HPDE6-E6E7 (cell line): ENCODE data around the gene GMPPB.
A peak's percentile ranks its signal among the peaks of the same experiment; 100 is the strongest.

ENCODE experiments used
- DNase-seq: peaks from one replicate; pipeline ENCODE4 v3.0.0; 2011; ENCODE audit warnings: missing footprints; ENCODE audit errors: extremely low spot score

The GMPPB gene

DNA sequence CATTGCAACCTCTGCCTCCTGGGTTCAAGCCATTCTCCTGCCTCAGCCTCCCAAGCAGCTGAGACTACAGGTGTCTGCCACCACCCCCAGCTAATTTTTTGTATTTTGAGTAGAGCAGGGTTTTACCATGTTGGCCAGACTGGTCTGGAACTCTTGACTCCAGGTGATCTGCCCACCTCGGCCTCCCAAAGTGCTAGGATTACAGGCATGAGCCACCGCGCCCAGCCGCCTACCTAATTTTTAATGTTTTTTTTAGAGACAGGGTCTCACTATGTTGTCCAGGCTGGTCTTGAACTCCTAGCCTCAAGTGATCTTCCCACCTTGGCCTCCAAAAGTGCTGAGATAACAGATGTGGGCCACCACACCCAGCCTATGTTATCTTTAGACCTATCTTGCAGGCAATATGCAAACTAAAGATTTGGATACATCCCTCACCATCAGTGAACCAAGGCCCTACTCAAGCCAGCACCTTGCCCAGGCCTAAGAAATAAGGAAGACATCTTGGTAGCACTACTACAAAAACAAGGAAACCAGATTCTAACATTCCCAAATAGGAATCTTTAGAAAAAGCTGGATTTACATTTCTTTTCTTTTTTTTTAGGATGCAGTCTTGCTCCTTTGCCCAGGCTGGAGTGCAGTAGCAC is 6.3 kb upstream of the GMPPB start:
- no peak for DNase-seq

DNA sequence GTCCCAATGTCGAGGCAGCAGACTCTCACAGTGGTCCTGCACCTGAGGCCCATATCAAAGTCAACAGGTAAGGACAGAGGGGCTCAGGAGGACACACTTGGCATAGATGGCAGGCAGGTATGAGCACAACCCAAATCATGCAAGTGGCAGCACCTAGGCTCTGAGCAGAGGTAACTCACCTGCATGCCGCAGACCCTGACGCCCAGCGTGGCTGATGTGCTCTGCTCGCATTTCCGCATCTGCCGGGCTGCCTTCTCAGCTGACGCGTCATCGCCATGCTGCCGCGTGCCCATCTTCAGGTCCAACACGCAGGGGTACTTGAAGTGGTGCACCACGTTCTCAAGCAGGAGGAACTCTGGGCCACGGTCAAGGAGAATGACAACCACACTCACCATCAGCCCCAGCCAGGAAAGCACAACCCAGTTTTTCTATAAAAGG is 4.2 kb upstream of the GMPPB start:
- no peak for DNase-seq

DNA sequence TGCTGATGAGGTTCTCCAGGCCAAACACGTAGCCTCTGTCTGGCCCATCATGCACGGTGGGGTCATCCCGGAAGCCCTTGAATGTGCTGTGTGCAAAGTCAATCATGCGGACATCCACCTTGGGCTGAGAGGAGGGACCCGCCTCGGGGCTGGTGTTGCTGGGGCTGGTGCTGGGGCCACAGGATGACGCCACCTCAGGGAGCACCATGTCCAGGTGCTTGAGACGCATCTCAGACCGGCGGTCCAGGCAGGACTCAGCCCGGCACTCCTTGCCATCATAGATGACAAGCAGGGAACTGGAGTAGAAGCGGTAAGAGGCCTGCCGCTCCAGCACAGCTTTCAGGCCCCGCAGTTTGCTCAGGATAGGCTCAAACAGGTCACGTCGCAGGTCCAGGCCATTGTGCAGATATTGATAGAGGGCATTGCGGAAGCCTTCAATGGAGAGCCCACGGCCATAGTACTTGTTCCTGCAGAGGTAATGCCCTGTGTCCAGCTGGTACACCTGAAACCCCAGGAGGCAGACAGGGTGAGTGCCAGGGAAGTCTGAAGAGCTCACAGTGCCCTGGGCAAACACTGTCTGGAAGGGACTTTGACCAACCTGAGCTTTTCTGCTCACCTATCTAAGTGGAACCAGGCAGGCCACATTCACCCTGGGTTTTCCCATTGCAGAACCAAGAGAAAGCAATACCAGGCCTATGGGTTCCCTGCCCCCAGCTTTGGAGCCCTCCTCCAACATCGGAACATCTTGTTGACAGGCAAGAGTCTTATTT is 3.6 kb upstream of the GMPPB start:
- DNase-seq: no peak

DNA sequence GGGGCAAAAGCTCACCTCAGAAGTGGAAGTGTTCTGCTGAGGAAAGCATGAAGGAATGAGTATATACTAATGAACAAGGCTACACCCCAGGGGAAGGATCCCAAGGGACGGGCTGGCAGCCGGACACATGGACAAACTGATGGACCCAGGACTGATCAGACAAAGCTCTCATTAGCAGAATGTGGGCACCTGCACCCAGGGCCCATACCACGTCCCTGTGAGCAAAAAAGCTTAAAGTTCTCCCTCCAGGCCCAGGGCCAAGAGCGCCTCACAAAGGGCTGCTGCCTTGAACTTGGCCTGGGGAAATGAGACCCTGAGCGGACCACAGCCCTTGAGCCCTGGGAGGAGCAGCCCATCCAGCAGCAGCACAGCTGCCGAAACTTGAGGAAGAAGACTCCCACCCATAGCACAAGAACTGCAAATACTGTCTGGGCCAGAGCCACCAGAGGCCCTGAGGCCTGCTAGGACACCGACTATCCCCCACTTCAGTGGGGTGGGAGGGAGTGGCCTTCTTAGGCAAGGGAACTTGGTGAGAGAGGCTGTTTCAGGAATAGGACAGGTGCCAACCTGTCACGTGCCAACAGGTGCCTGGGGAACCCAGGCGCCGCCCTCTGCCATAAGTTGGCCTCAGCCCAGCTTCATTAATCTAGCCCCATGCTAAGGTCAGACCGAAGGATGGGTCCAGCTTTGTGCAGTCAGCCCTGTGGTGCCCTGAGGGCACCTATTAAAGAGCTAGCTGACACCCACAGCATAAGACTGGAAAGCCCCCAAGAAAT is 2.3 kb upstream of the GMPPB start:
- no peak for DNase-seq

DNA sequence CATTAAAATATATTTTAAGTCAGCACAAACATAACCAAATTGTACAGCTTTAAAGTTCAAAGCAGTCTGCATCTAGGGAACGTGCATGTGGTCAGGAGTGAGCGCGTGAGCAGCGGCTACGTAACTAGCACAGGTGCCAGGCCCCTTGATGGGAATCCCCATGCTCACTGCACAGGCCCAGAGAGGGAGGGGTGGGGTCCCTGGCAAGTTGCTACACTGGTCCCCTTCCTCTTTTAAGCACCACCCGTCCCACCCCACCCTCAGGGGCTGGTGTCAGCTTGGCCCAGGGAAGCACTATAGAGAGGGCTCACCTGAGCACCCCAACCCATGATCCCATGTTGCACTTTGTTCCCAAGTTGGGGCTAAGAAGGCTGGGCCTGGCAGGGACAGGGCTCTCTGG is 835 bp upstream of the GMPPB start:
- DNase-seq: no peak

DNA sequence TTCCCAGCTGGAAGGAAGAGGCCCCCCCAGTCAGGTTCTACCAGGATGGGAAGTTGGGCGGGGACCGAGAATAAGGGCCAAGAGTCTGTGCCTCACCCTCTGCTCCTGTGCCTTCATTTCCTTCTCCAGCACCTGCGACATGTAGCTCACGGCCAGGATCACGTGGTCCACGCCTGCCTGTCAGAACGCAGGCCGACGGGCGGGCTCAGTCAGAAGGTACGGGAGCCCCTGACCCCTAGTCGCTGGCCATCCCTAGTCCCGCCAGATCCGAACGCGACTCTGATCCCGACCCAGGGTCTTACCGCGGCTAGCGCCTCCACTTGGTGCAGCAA is 489 bp downstream of the GMPPB start:
- DNase-seq: no peak

DNA sequence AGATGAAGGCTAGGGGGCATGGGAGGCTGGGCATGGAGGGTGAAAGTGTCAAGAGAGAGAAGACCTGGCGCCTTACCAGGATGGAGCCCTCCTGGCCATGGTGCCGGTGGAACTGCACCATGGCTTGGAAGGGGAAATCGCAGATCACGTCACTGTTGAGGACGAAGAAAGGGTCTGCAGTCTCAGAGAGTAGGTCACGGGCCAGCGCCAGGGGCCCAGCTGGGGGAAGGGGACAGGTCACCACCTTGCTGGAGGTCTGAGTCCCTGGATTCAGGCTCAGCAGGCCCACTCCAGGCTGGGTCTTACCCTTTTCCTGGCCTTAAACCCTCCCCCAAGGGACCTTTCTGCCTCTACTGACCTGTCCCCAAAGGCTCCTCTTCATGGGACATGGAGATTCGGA is 855 bp downstream of the GMPPB start:
- DNase-seq: no peak

DNA sequence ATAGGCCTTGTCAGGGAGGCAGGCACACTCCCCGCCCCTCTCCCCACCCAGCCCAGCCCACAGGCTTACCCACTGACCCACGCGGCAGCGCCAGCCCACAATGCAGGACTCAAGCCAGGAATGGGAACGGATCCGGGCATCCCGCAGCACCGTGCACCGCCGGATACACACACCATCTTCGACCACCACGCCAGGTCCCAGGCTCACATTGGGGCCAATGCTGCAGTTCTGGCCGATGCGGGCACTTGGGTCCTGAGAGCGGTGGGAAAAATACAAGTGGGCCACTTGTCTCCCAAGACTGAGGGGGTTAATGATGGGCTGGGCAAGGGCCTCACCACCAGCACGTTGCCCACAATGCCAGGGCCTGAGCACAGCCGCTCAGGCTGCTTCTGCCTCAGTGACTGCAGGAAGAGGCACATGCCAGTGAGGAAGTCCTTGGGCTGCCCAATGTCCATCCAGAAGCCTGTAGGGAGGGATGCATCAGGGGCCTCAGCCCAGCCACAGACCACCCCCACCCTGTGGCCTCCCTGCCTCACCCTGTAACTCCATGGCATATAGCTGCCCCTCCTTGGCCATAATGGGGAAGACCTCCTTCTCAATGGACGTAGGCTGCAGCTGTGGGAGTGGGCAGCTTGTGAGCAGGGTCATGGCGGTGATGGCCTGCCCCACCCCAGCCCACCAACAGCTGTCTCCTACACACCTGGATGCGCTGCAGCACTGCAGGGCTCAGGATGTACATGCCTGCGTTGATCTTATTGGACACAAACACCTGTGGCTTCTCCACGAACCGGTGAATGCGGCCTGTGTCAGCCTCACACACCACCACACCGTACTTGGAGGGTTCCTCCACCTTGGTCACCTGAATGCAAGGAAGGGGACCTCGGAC is 1.6 kb downstream of the GMPPB start:
- DNase-seq: no peak

DNA sequence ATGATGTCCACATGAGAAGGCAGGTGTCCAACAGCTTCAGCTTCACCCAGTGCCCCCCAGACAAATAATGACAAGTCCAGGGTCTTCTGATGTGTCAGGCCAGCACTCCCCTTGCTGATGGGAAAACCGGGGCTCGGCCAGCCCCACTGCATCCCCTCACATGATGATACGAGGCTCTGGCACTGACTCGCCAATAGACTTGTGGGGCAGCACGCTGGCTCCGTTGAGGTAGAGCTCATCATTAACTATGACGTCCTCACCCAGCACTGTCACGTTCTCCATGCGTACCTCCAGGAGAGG is 2.2 kb downstream of the GMPPB start:
- DNase-seq: no peak

DNA sequence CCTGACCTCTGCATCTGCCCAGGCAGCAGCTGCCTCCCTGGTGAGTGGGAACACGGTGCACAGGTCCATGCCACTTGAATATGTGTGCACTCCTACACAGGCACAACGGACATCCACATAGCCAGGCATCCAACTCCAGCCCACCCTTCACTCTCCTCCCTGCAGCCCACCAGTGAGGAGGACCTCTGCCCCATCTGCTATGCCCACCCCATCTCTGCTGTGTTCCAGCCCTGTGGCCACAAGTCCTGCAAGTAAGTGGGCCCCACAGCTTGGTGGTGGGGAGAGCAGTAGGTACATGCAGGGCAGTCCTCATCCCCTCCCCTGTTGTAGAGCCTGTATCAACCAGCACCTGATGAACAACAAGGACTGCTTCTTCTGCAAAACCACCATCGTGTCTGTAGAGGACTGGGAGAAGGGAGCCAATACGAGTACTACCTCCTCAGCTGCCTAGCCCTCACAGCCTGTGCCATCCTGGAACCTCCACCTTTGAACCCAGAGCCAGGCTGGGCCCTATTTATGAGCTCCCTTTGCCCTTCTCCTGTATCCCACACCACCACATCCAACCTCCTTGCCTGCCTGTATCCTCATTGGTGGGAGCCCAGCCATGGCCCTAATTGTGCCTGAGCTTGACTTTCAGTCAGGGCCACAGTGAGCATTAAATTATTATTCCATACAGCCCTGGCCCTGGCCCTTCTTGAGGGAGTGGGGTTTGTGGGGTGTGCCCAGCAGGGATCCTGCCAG is 2.7 kb downstream of the GMPPB start:
- no peak for DNase-seq

DNA sequence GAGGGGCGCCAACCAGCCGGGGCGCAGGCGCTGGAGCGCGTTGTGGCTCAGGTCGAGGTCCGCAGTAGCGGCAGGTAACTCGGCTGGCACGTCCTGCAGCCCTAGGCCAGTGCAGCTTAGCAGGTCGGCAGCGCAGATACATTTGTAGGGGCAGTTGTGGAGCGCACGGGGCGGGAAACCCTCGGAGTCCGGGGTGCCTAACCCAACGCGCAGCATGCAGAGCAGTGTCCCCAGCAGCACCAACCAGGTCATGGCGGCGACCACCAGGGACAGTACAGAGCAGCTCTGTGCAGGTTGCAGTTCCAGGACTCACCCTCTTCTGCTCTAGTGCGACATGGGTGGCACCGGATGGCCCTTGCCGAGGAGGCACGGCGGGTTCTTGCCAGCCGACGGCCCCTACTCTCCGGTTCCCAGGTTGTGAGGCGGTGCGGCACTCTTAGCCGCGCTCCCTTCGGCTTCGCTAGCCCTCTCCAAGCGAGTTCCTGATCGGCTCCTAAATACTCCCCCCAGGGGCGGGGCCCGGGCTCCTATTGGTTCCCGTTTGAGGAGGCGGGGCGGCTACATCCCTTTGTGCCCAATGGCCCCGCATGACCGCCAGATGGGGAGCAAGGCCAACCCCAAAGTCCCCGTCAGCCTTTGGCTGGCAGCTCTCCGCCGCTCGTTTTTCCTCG is 4.4 kb downstream of the GMPPB start, which contains the start of gene AMIGO3:
Gene AMIGO3, minus strand, starts transcription at position 471 of the 671 bp plus-strand sequence. Its CDS starts 219 bp downstream, at position 252.
- peak; percentile 76 for DNase-seq

DNA sequence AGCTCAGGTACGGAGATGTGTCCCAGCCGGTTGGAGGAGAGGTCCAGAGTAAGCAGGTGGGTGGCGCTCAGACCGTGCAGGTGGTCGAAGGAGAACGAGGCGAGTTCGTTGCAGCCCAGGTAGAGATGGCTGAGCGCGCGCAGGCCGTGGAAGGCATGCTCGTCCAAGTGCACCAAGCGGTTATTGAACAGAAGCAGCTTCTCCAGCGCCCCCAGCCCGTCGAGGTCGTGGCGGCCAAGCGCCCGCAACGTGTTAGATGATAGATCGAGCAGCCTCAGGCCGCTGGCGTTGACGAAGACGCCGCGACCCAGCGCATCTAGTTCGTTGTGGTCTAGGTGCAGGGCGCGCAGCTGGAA is 4.9 kb downstream of the GMPPB start:
- no peak for DNase-seq

DNA sequence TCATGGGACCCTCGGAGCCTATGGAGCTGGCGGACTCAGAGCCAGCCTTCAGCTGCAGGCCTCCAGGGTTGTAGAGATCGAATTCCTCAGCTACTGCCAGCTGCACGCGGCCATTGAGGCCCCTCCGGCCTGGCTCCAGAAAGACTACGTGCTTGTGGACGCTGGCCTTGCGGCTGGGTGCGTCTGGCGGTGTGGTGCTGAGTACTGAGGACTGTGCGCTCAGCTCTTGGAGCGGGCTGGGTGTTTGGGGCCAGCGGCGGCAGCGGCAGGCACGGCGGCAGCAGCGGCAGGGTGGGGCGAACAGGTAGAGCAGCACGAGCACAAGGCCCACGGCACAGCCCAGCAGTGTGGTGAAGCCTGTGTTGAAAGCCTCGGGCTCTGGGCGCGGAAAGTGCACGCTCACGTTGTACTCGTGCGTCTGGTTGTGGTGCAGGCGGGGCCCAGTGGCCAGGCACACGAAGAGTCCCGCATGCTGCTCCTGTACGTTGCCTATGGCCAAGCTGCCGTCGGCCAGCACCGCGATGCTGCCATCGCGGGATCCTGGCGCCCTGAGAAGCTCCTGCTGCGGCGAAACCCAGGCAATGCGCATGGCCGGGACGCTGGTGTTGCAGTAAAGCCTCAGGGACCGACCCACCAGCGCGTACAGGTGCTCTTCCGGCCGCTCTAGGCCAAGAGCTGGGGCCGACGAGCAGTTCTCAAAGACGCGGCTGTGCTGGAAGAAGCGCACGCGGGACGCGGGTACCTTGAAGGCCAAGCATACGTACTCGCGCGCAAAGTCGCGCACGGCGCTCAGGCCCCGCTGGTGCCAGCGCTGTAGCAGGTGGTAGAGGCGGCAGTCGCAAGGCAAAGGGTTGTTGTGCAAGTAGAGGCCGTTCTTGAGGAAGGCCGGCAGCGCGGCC is 5.5 kb downstream of the GMPPB start:
- no peak for DNase-seq

DNA sequence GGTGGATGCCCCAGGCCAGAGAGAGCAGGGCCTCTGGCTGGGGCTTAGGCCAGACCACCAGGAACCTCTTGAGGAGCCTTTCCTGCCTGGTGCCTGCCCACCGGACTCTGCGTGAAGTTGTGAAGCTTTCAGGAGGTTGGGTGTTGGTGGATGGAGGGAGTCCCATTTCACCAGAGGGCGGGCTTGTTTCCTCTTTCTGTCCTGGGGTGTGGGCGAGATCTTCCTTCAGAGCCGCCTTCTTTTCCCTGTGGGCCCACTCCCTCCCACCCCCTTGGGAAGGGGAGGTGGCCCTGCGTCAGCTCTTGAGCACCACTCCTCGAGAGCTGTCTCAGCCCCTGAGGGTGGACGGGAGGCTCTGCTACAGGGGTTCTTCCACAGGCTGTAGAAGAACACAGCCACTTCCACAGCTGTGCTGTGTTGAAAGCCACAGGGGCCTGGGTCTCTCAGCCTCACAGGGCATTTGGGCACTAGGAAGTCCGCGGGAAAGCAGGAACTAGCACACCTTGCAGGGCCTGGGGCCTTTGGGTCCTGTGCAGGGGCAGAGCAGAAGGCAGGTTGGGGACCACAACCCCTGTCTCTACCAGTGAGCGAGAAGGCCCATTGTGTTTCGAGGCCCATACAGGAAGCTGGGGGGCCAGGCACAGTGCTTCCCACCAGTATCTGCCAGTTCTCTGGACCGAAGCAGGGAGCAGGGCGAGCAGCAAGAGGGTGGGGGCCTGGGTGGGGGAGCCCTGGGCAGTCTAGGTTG is 6.4 kb downstream of the GMPPB start:
- DNase-seq: no peak

DNA sequence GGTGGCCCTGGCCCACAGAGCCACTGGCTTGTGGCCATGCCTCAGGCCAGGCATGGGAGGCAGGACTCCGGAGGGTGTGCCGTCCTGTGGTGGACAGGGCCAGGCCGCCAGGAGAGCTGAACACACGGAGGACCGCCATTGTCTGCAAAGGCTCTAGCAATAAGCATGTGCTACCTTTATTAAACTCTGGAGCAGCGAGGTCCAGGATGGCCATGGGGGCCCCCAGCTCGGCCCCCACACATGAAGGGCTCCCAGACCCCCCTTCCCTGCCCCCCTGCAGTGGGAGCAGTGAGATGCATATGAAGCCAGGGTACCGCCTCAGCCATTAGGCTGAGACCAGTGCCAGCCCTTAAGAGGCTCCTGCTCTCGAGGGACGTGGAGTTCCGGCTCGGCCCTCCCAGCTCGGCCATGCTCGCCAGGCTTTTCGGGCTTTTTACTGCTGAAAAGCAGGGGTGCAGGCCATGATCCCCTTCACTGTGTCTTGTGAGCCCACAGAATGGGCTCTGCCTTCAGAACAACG is 7.0 kb downstream of the GMPPB start:
- DNase-seq: no peak

DNA sequence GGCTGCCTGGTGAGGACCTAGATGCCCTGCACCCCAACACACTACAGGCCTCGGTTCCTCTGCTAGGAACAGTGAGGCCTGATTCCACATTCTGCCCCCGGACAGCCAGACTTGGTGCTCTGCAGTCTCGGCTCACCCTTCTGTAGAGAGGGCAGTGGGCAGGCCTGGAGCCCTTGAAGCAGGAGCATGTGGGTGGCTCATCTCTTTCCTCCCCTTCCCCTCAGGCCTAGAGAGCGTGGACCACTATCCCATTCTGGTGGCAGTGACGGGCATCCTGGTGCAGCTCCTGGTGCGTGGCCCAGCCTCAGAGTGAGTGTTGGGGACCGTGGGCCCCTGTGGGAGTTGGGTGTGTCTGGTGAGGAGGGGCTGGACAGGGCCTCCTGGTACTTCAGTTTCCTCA is 7.6 kb downstream of the GMPPB start:
- DNase-seq: no peak

DNA sequence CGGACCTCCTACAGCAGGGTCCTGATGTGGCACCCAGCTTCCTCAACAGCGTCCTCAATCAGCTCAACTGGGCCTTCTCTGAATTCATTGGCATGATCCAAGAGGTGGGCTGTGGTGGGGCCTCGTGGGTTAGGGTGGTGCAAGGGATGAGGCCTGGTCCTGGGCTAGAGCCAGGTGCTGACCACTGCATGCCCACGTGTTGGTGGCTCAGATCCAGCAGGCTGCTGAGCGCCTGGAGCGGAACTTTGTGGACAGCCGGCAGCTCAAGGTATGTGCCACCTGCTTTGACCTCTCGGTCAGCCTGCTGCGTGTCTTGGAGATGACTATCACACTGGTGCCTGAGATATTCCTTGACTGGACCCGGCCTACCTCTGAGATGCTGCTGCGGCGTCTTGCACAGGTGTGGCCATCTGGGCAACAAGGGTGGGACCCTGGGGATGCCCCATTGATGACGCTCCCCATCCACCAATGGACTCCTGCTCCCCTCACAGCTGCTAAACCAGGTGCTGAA is 8.1 kb downstream of the GMPPB start:
- DNase-seq: no peak

DNA sequence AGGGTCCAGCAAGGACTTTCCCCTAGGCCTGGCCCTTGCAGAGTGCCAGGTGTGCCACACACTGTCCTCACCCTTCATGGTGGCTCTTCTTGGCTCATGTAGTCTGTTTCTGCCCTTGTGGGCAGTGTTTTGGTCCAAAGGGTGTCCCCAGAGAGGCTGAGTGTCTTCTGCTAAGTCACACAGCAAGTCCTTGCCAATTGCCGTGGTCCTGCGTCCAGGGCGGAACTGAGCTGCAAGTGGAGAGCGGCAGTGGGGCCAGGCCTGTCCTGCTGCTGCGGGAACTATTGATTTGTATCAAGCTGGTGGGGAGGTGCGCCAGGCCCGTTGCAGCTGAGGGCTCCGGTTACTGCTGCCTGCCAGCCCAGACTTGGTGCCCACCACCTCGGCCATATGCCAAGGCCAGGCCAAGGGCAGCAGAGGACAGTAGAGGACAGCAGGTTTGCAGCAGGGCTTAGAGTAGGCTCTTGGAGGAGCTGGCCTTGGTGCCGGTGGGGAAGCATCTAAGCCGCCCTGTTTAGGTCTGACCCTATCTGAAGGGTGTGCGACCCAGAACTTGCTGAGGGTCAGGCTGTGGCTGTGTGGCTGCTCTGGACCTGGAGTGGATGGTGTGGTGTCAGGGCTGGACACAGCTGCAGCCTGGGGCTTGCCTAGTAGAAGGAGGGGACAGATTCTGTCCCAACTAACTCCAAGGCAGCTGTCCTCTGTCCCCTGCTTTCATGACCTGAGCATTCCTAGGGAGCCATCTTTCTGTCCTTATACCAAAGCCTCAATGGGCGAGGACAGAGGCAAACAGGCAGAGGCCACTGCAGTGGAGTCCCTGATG is 8.8 kb downstream of the GMPPB start:
- DNase-seq: no peak
